Retinal pigment epithelial cell (primary cell): Measurements from ENCODE around the gene ILF3.

Experiments used
- DNase-seq: peaks from one replicate; pipeline ENCODE4 v3.0.0-alpha.2; 2010; ENCODE audit warnings: low read depth
- H3K4me3 ChIP-seq: 2 replicates; pipeline ENCODE4 v1.5.1; 2011; ENCODE audit warnings: mild to moderate bottlenecking, low read length, control low read depth, moderate library complexity
- CTCF ChIP-seq: conservative IDR thresholded peaks from 2 replicates; pipeline ENCODE4 v1.5.1; 2011; ENCODE audit warnings: low read depth, low read length, control low read depth, inconsistent platforms

Gene ILF3

GRCh38 chr19:10634430-10634829, 19.7 kb upstream of the ILF3 start:
- no peak for TF ChIP-seq CTCF
- no peak overlapping the region for H3K4me3 ChIP-seq
- no peak for DNase-seq

GRCh38 chr19:10634963-10635362, 19.2 kb upstream of the ILF3 start:
- TF ChIP-seq CTCF, result no peak
- no peak overlapping the region for H3K4me3 ChIP-seq
- DNase-seq, result no peak

GRCh38 chr19:10636304-10636972, 17.7 kb upstream of the ILF3 start:
- H3K4me3 ChIP-seq, result no peak overlapping the region
- TF ChIP-seq CTCF, result no peak
- no peak for DNase-seq

GRCh38 chr19:10637894-10638293, 16.3 kb upstream of the ILF3 start:
- no peak for DNase-seq
- TF ChIP-seq CTCF, result no peak
- H3K4me3 ChIP-seq, result no peak overlapping the region

- no peak for TF ChIP-seq CTCF
- no peak for DNase-seq
- no peak overlapping the region for H3K4me3 ChIP-seq
Observed at GRCh38 chr19:10639836-10640235, 14.3 kb upstream of the ILF3 start.

GRCh38 chr19:10640361-10640760, 13.8 kb upstream of the ILF3 start:
- TF ChIP-seq CTCF, result no peak
- no peak overlapping the region for H3K4me3 ChIP-seq
- DNase-seq, result no peak

GRCh38 chr19:10641248-10641647, 12.9 kb upstream of the ILF3 start:
- no peak for TF ChIP-seq CTCF
- no peak for DNase-seq
- no peak overlapping the region for H3K4me3 ChIP-seq
